Activated T-helper 1 cell treated with anti-CD3 and anti-CD28 coated beads, Interleukin-12 subunit alpha, Interleukin-12 subunit beta, Interleukin-2, Interleukin-4 antibody, amounts not matched to agents 30 ng/mL and 10 ng/mL and 1 ng/mL, durations not matched to agents 14 hours and 24 hours and 36 hours (primary cell): ENCODE results near the gene DPH5. TPM values are rescaled to one million over a fixed set of nuclear protein-coding genes. Genes with fewer than 3 reads are reported as not detected.

ENCODE experiments used
- DNase-seq: peaks from one replicate; pipeline ENCODE4 v3.0.0; 2021; ENCODE audit warnings: low spot score
- H3K27ac Mint-ChIP-seq: one replicate; pipeline ENCODE4 v1.8.0; 2021; ENCODE audit warnings: mild to moderate bottlenecking, mixed read lengths
- H3K27me3 Mint-ChIP-seq: one replicate; pipeline ENCODE4 v1.8.0; 2022; ENCODE audit warnings: mild to moderate bottlenecking, moderate library complexity, mixed read lengths; ENCODE audit not compliant: insufficient read depth
- H3K36me3 Mint-ChIP-seq: one replicate; pipeline ENCODE4 v1.8.0; 2021; ENCODE audit warnings: low read depth, mixed read lengths
- H3K4me1 Mint-ChIP-seq: one replicate; pipeline ENCODE4 v1.8.0; 2021; ENCODE audit warnings: low read depth, mixed read lengths
- H3K4me3 Mint-ChIP-seq: one replicate; pipeline ENCODE4 v1.8.0; 2021; ENCODE audit warnings: mild to moderate bottlenecking, moderate library complexity, mixed read lengths
- H3K9me3 Mint-ChIP-seq: one replicate; pipeline ENCODE4 v1.8.0; 2021; ENCODE audit warnings: mixed read lengths
- intact Hi-C: fragments of 100-400 bp; cut with micrococcal nuclease; formaldehyde crosslinking; loops from one replicate; pipeline ENCODE4 v1.15.1; 2024
- total RNA-seq: library from RNA; stranded (reverse); gene quantifications from 2 replicates; pipeline ENCODE4 v1.2.3, GENCODE V29; 2022

Gene DPH5
- total RNA-seq, 1 donor from 2014 or later: 32.2 TPM

GRCh38 chr1:100942304-100943046 is 83.1 kb downstream of the DPH5 start:
- peaks cover 35% of the 10 kb centered on the region for H3K4me1 Mint-ChIP-seq
- no peak for DNase-seq
- H3K27me3 Mint-ChIP-seq: peaks cover 3% of the 10 kb centered on the region
- peak overlapping the region; percentile 99 for H3K27ac Mint-ChIP-seq
- H3K9me3 Mint-ChIP-seq: peaks cover 35% of the 10 kb centered on the region
- peak overlapping the region; percentile 58 for H3K4me3 Mint-ChIP-seq
- intact Hi-C loops: loop anchor here (1.0 to 5.0 kb wide), 4 partner anchors 8 to 180 kb away; partner anchors contain the start of gene DPH5
- H3K36me3 Mint-ChIP-seq: peaks cover 75% of the 10 kb centered on the region

DNA sequence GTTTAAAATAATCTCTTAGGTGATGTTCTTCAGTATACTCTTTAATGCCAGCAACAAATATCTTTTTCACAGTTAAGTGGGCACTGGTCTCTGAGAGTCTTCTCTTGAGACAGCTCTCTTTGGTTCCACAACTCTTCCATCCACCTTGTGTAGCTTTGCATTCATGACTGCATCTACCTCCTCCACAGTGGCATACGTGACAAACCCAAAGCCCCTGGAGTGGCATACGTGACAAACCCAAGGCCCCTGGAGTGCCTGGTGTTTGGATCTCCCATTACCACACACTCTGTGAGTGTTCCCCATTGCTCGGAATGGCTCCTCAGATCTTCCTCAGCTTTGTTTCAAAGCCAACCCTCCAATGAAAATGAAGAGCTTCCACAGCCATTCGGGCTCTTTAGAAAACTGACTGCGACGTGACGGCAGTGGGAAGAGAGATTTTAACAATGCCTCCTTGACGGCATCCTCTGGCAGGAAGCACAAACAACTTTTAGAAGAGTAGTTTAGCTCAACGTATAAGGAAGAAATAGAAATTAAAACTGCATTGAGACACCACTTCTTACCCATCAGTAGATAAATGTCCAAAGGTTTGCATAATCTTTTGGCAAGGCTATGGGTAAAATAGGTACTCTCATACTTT is 83.9 kb downstream of the DPH5 start:
- intact Hi-C loops: loop anchor here (1.0 to 5.0 kb wide), 10 partner anchors 9 to 499 kb away; partner anchors contain the start of genes DPH5 and SLC30A7
- H3K27ac Mint-ChIP-seq: peak overlapping the region; percentile 99
- H3K27me3 Mint-ChIP-seq: peaks cover 3% of the 10 kb centered on the region
- peaks cover 31% of the 10 kb centered on the region for H3K4me1 Mint-ChIP-seq
- H3K36me3 Mint-ChIP-seq: peaks cover 72% of the 10 kb centered on the region
- peaks cover 28% of the 10 kb centered on the region for H3K9me3 Mint-ChIP-seq
- DNase-seq: no peak
- H3K4me3 Mint-ChIP-seq: peak overlapping the region; percentile 58

DNA sequence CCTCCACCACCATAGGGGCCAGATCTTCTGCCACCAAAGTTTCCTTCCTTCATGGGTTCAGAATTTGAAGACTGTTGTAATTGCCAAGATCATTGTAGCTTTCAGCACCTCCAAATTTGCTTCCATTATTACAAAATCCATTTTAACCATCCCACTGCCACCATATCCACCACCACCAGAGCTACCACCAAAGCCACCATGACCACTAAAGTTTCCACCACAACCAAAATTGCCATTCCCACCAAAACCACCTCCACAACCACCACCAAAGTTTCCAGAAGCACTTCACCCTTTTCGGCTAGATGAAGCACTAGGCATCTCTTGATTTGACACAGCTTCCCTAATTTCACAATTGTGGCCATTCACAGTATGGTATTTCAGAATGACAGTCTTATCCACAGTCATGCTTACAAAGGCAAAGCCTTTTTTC is 84.5 kb downstream of the DPH5 start:
- Mint-ChIP-seq H3K36me3 (peaks cover 70% of the 10 kb centered on the region), H3K27me3 (peaks cover 3% of the 10 kb centered on the region)

More for the DNA sequence above, 84.5 kb downstream of the DPH5 start:
- peak overlapping the region; percentile 99 for H3K27ac Mint-ChIP-seq
- intact Hi-C loops: loop anchor here (1.0 to 5.0 kb wide), 9 partner anchors 44 to 498 kb away; partner anchors contain the start of genes DPH5 and SLC30A7
- peaks cover 37% of the 10 kb centered on the region for H3K4me1 Mint-ChIP-seq
- peaks cover 22% of the 10 kb centered on the region for H3K9me3 Mint-ChIP-seq
- DNase-seq: peak; percentile 17
- H3K4me3 Mint-ChIP-seq: peak overlapping the region; percentile 58

Other genes with a start within 250 kb of the DPH5 start
- 2.6 and 2.7 TPM in 2 replicates for gene EXTL2, start 130.9 kb downstream of the DPH5 start, total RNA-seq
- gene SLC30A7, start 129.7 kb downstream of the DPH5 start, total RNA-seq: 42.6 and 51.2 TPM in 2 replicates
- gene S1PR1, start 211.2 kb upstream of the DPH5 start, total RNA-seq: 42.5 and 42.9 TPM in 2 replicates